OCI-LY1 (cell line): ENCODE data around the gene SDK1.

Source experiments
- H2AFZ ChIP-seq: fragments of 200-600 bp; sonication (generic), shearing (Covaris generic); 2 replicates; pipeline ENCODE4 v1.6.0; 2014; ENCODE audit warnings: antibody characterized with exemption, mild to moderate bottlenecking, low read length
- H3F3A ChIP-seq: fragments of 200-600 bp; sonication (generic), shearing (Covaris generic); 2 replicates; pipeline ENCODE4 v1.6.0; 2014; ENCODE audit warnings: mild to moderate bottlenecking, antibody characterized with exemption, low read length, moderate library complexity; ENCODE audit not compliant: insufficient read depth
- H3K27ac ChIP-seq: fragments of 200-600 bp; sonication (generic); 2 replicates; pipeline ENCODE4 v1.5.1; 2014; ENCODE audit warnings: low read length, mixed run types, mild to moderate bottlenecking, low read depth; ENCODE audit not compliant: poor library complexity, severe bottlenecking
- H3K27me3 ChIP-seq: fragments of 200-600 bp; sonication (generic); 2 replicates; pipeline ENCODE4 v1.6.0; 2014; ENCODE audit warnings: antibody characterized with exemption, mild to moderate bottlenecking, low read length, moderate library complexity; ENCODE audit not compliant: insufficient read depth
- H3K36me3 ChIP-seq: fragments of 200-600 bp; sonication (generic); 2 replicates; pipeline ENCODE4 v1.6.1; 2014; ENCODE audit warnings: mild to moderate bottlenecking, antibody characterized with exemption, low read length, moderate library complexity, mixed read lengths; ENCODE audit not compliant: insufficient read depth
- H3K4me1 ChIP-seq: fragments of 200-600 bp; sonication (generic); 2 replicates; pipeline ENCODE4 v1.5.1; 2014; ENCODE audit warnings: mild to moderate bottlenecking, low read length, moderate library complexity; ENCODE audit not compliant: insufficient read depth, severe bottlenecking
- H3K4me2 ChIP-seq: fragments of 200-600 bp; sonication (generic), shearing (Covaris generic); 2 replicates; pipeline ENCODE4 v1.6.1; 2014; ENCODE audit warnings: low read length
- H3K4me3 ChIP-seq: fragments of 200-600 bp; sonication (generic); 2 replicates; pipeline ENCODE4 v1.5.1; 2014; ENCODE audit warnings: low read length, low read depth, mild to moderate bottlenecking, mixed read lengths; ENCODE audit not compliant: poor library complexity, severe bottlenecking
- H3K79me2 ChIP-seq: fragments of 200-600 bp; shearing (Covaris generic); 2 replicates; pipeline ENCODE4 v1.6.1; 2016; ENCODE audit warnings: mixed run types, low read length, mixed read lengths; ENCODE audit not compliant: insufficient read depth
- H3K9ac ChIP-seq: fragments of 200-600 bp; sonication (generic), shearing (Covaris generic); 2 replicates; pipeline ENCODE4 v1.6.1; 2014; ENCODE audit warnings: mild to moderate bottlenecking, low read length, mixed read lengths
- H3K9me2 ChIP-seq: fragments of 200-600 bp; sonication (generic), shearing (Covaris generic); 2 replicates; pipeline ENCODE4 v1.6.1; 2014; ENCODE audit warnings: low read depth, mild to moderate bottlenecking, low read length, mixed read lengths
- H3K9me3 ChIP-seq: fragments of 200-600 bp; shearing (Covaris generic); 2 replicates; pipeline ENCODE4 v1.6.1; 2014; ENCODE audit warnings: low read length, mixed read lengths
- H4K20me1 ChIP-seq: fragments of 200-600 bp; sonication (generic), shearing (Covaris generic); 2 replicates; pipeline ENCODE4 v1.6.0; 2016; ENCODE audit warnings: mild to moderate bottlenecking, low read length; ENCODE audit not compliant: insufficient read depth
- CTCF ChIP-seq: fragments of 200-600 bp; sonication (generic), shearing (Covaris generic); IDR thresholded peaks from 2 replicates; pipeline ENCODE4 v1.5.1; 2017; ENCODE audit warnings: mild to moderate bottlenecking, antibody characterized with exemption, low read length, moderate library complexity, mixed read lengths
- EZH2 ChIP-seq: fragments of 200-600 bp; sonication (generic), shearing (Covaris generic); IDR thresholded peaks from 2 replicates; pipeline ENCODE4 v1.8.0; 2017; ENCODE audit warnings: borderline replicate concordance, mixed run types, mild to moderate bottlenecking, antibody characterized with exemption, low read length, moderate library complexity, mixed read lengths

The SDK1 gene

GRCh38 chr7:3678314-3678810 is 377.3 kb downstream of the SDK1 start:
- Histone ChIP-seq H3K4me2 (no peak overlapping the region), H3K36me3 (0 out of 2 replicates have a peak, but pooled peaks cover 4% of the 10 kb centered on the region)

GRCh38 chr7:3682028-3682710 is 381.1 kb downstream of the SDK1 start:
- H3K4me2 ChIP-seq = no peak overlapping the region

More at GRCh38 chr7:3678314-3678810, 377.3 kb downstream of the SDK1 start:
- Histone ChIP-seq H3K79me2 (no peaks in the 10 kb centered on the region), H3K4me1 (peaks cover 1% of the 10 kb centered on the region), H4K20me1 (no peaks in the 10 kb centered on the region), H3K27me3 (no peaks in the 10 kb centered on the region), H2AFZ (no peak overlapping the region), H3K9me2 (no peaks in the 10 kb centered on the region), H3K9ac (no peak overlapping the region), H3K4me3 (no peak overlapping the region), H3K9me3 (no peaks in the 10 kb centered on the region), H3F3A (no peaks in the 10 kb centered on the region), H3K27ac (no peak overlapping the region)
- TF ChIP-seq CTCF = no peak
- no peak for TF ChIP-seq EZH2

More at GRCh38 chr7:3682028-3682710, 381.1 kb downstream of the SDK1 start:
- Histone ChIP-seq H3K4me3 (no peak overlapping the region), H3K36me3 (no peaks in the 10 kb centered on the region), H3K27ac (no peak overlapping the region), H3K9me3 (no peaks in the 10 kb centered on the region), H3F3A (no peaks in the 10 kb centered on the region), H3K27me3 (no peaks in the 10 kb centered on the region), H3K9ac (no peak overlapping the region), H3K79me2 (no peaks in the 10 kb centered on the region), H3K9me2 (no peaks in the 10 kb centered on the region), H3K4me1 (peaks cover 8% of the 10 kb centered on the region), H2AFZ (no peak overlapping the region), H4K20me1 (no peaks in the 10 kb centered on the region)
- no peak for TF ChIP-seq EZH2
- no peak for TF ChIP-seq CTCF
